Gastroesophageal sphincter (tissue), 3 donors: ENCODE results near the gene C1QTNF1.

Source experiments
- EP300 ChIP-seq: sonication (generic); formaldehyde crosslinking; IDR thresholded peaks from one replicate; pipeline ENCODE4 v1.6.1; 2017; ENCODE audit warnings: antibody characterized with exemption, mild to moderate bottlenecking
- POLR2A ChIP-seq, 2 donors: fragments of 450-650 bp; IDR thresholded peaks; one replicate each; pipeline ENCODE4 v1.6.1; 2017; ENCODE audit warnings: antibody characterized with exemption in 2 of 2, mild to moderate bottlenecking in 2 of 2, moderate library complexity in 1 of 2
- POLR2AphosphoS5 ChIP-seq: sonication (generic); formaldehyde crosslinking; IDR thresholded peaks from one replicate; pipeline ENCODE4 v1.6.1; 2017; ENCODE audit warnings: antibody characterized with exemption
- TF ChIP-seq, protein P1 (sequence below), 4 experiments: fragments of 200-600 bp in 2 of 4; fragments of 450-650 bp in 2 of 4; sonication (generic) in 1 of 4; IDR thresholded peaks; one replicate each; pipeline ENCODE4 v1.5.1; 2017 to 2019; ENCODE audit warnings: antibody characterized with exemption in 4 of 4, mild to moderate bottlenecking in 2 of 4, moderate library complexity in 2 of 4

DNA sequence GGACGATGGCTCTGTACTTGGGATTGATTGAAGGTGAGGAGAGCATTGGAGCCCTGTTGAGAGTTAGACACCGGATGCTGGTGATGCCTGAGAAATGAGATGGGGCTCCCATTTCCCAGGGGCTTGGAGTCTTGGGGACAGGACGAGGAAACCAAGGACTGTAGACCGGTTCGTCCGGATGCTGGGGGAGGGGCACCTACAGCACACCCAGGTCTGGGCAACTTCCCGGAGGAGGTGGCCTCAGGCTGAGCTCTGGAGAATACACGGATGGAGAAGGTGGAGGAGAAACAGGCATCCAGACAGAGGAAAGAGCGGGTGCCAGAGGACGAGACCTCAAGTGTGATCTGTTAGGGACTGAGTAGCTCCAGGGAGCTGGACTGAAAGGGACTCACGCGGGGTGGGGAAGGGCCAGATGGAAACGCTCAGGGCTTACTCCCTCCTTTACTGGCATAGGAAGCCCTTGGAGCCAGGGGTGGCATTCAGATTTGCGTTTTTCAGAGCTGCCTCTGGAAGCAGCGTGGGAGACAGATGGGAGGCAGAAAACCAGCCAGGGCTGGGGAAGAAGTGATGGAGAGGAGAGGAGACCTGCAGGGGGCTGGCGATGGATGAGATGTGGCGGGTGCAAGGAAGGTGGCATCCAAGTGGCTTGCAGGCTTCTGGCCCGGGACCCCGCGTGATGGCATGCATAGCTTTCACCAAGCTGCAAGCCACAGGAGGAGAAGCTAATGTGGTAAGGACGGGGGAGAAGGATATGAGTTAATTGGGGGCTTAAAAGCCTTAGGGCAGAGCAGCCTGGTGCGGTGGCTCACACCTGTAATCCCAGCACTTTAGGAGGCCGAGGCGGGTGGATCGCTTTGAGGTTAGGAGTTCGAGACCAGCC lies 8.3 kb downstream of the C1QTNF1 start:
- TF ChIP-seq POLR2A (IDR thresholded peaks at IDR 0.05) = no peak
- TF ChIP-seq, protein P1, sequence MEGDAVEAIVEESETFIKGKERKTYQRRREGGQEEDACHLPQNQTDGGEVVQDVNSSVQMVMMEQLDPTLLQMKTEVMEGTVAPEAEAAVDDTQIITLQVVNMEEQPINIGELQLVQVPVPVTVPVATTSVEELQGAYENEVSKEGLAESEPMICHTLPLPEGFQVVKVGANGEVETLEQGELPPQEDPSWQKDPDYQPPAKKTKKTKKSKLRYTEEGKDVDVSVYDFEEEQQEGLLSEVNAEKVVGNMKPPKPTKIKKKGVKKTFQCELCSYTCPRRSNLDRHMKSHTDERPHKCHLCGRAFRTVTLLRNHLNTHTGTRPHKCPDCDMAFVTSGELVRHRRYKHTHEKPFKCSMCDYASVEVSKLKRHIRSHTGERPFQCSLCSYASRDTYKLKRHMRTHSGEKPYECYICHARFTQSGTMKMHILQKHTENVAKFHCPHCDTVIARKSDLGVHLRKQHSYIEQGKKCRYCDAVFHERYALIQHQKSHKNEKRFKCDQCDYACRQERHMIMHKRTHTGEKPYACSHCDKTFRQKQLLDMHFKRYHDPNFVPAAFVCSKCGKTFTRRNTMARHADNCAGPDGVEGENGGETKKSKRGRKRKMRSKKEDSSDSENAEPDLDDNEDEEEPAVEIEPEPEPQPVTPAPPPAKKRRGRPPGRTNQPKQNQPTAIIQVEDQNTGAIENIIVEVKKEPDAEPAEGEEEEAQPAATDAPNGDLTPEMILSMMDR (IDR thresholded peaks at IDR 0.05) = no peak
- TF ChIP-seq POLR2AphosphoS5 = no peak
- no peak for TF ChIP-seq EP300
